GM21360 (cell line): ENCODE data around the gene SAMD7.

Experiments used
- ATAC-seq: cut with Tn5 transposase; IDR thresholded peaks from one replicate; pipeline ENCODE4 v1.9.1; 2021; ENCODE audit warnings: mild to moderate bottlenecking, moderate library complexity; ENCODE audit not compliant: unreplicated experiment

Gene SAMD7

GRCh38 chr3:169911272-169911671 is at the start of gene SAMD7:
TSS of gene SAMD7 (plus strand) at chr3:169911572. CDS start at chr3:169919499, 7,927 bp downstream.
- ATAC-seq = no peak

- no peak for ATAC-seq
Observed at GRCh38 chr3:169861871-169862270, 49.5 kb upstream of the SAMD7 start.

GRCh38 chr3:169863458-169863899 is 47.9 kb upstream of the SAMD7 start:
- ATAC-seq = no peak

GRCh38 chr3:169864270-169864669 is 47.1 kb upstream of the SAMD7 start:
- no peak for ATAC-seq

- ATAC-seq = peak; percentile 49
Observed at GRCh38 chr3:169865176-169865767, 46.1 kb upstream of the SAMD7 start.

GRCh38 chr3:169867584-169868210 is 43.7 kb upstream of the SAMD7 start:
- no peak for ATAC-seq

- no peak for ATAC-seq
Observed at GRCh38 chr3:169868369-169868768, 43.0 kb upstream of the SAMD7 start.

GRCh38 chr3:169869484-169870220 is 41.7 kb upstream of the SAMD7 start, which contains the start of gene LRRC31:
TSS of gene LRRC31 (minus strand) at chr3:169869935. CDS start at chr3:169869807, 128 bp downstream.
- no peak for ATAC-seq

GRCh38 chr3:169871129-169871886 is 40.1 kb upstream of the SAMD7 start:
- no peak for ATAC-seq

GRCh38 chr3:169879013-169879557 is 32.3 kb upstream of the SAMD7 start:
- no peak for ATAC-seq

- ATAC-seq = no peak
Observed at GRCh38 chr3:169879845-169880575, 31.4 kb upstream of the SAMD7 start.

GRCh38 chr3:169880576-169881250 is 30.7 kb upstream of the SAMD7 start:
- ATAC-seq = no peak

GRCh38 chr3:169886671-169887070 is 24.7 kb upstream of the SAMD7 start:
- no peak for ATAC-seq

- ATAC-seq = no peak
Observed at GRCh38 chr3:169891886-169892285, 19.5 kb upstream of the SAMD7 start.

- no peak for ATAC-seq
Observed at GRCh38 chr3:169894110-169894509, 17.3 kb upstream of the SAMD7 start.

- no peak for ATAC-seq
Observed at GRCh38 chr3:169895072-169895471, 16.3 kb upstream of the SAMD7 start.

GRCh38 chr3:169897284-169897683 is 14.1 kb upstream of the SAMD7 start:
- no peak for ATAC-seq

GRCh38 chr3:169901453-169901852 is 9.9 kb upstream of the SAMD7 start:
- no peak for ATAC-seq

- no peak for ATAC-seq
Observed at GRCh38 chr3:169905404-169905803, 6.0 kb upstream of the SAMD7 start.

GRCh38 chr3:169907476-169907875 is 3.9 kb upstream of the SAMD7 start:
- ATAC-seq = no peak
